ENCODE results near the gene EFNA4. TPM values are rescaled to one million over a fixed set of nuclear protein-coding genes. Genes with fewer than 3 reads are reported as not detected.
A peak's percentile ranks its signal among the peaks of the same experiment; 100 is the strongest.

The EFNA4 gene
- total RNA-seq, 4 donors from 2014 or later = 22.4 to 44.2 (median 28.7) TPM

DNA sequence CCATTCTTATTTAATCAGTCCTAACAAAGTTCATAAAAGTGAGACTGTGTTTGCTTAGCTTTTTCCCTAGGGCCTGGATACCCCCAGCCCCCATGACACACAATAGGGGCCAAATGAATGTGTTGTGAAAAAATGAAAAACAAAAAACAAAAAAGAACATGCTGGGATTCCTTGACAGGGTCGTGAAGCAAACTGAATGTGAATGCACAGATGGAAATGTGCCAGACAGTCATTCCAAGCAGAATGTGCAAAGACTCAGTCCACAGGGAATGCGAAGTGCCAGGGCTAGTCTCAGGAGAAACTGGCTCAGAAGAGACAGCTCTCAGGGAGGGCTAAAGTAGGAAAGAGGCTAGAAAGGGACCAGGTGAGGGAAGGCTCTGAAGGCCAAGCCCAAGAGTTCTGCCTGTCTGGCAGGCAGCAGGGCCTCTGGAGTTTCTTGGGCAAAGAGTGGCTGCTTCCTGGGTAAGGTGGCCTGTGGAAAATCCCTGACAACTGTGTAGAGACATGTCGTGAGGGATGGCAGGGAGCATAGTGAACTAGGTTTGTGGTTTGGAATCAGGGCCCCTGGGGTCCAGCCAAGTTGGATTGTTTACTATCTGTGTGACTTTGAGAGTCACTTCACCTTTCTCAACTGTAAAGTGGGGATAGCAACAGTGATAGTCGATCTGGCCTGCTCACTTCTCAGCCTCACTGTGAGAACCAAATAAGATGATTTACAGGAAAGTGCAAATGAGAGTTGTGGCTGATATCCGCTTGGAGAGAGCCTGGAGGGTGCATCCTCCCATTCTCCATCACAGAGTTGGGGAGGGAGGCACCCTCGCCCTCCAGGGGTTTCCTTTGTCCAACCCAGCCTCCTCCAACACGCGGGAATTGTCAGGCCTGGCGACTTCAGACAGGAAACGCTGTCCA, 13.6 kb upstream of the EFNA4 start:
- Histone ChIP-seq H3K27me3 (no peaks in the 10 kb centered on the region), H3K4me3 (peak overlapping the region; percentile 81), H3K4me1 (peaks cover 54% of the 10 kb centered on the region), H3K9me3 (no peaks in the 10 kb centered on the region), H3K36me3 (peaks cover 15% of the 10 kb centered on the region), H3K27ac (peak overlapping the region; percentile 94)
- DNase-seq (ENCODE audit: low spot score in 2 of 2) = no peak
- no peak for TF ChIP-seq EP300 (IDR thresholded peaks at IDR 0.05)
- TF ChIP-seq POLR2AphosphoS5 (IDR thresholded peaks at IDR 0.05) = no peak
- no peak for TF ChIP-seq POLR2A (IDR thresholded peaks at IDR 0.05)
- TF ChIP-seq, protein P1, sequence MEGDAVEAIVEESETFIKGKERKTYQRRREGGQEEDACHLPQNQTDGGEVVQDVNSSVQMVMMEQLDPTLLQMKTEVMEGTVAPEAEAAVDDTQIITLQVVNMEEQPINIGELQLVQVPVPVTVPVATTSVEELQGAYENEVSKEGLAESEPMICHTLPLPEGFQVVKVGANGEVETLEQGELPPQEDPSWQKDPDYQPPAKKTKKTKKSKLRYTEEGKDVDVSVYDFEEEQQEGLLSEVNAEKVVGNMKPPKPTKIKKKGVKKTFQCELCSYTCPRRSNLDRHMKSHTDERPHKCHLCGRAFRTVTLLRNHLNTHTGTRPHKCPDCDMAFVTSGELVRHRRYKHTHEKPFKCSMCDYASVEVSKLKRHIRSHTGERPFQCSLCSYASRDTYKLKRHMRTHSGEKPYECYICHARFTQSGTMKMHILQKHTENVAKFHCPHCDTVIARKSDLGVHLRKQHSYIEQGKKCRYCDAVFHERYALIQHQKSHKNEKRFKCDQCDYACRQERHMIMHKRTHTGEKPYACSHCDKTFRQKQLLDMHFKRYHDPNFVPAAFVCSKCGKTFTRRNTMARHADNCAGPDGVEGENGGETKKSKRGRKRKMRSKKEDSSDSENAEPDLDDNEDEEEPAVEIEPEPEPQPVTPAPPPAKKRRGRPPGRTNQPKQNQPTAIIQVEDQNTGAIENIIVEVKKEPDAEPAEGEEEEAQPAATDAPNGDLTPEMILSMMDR (IDR thresholded peaks at IDR 0.05) = no peak
- 14% methylated on average over 6 of the region's 10 CpGs for WGBS

DNA sequence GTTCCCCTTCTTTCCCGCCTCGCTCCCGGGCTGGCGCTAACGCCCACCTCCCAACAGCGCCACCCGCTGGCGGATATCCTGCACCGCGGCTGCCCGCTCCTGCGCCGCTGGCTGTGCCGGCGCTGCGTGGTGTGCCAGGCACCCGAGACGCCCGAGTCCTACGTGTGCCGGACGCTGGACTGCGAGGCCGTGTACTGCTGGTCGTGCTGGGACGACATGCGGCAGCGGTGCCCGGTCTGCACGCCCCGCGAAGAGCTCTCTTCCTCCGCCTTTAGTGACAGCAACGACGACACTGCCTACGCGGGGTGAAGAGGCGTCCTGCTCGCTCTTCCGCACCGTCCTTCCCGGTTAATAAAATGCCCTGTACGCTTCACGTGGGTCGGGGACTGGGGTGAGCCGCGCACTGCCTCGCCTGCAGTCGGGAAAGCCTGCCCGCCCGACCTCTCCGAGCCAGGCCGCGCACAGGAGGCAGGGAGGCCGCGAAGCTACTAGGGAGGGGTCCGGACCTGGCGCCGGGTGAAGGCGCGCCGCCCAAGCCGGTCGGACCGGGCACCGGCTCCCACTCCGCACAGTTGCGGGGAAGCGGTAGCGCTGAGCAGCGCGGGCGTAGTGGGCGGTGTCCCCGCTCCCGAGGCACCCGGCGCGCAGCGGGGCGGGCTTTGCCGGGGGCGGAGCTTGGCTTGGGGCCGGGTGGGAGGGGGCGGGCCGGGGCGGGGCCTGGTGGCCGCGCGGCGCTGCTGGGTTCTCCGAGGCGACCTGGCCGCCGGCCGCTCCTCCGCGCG, 12.8 kb upstream of the EFNA4 start, which contains the start of gene ADAM15:
ADAM15 (plus strand) TSS at position 757 of the 782 bp plus-strand sequence. CDS start 71 bp downstream, outside the sequence.
- Histone ChIP-seq H3K4me1 (peaks cover 46% of the 10 kb centered on the region), H3K27me3 (no peaks in the 10 kb centered on the region), H3K27ac (peak within 1 kb of the TSS; percentile 94), H3K4me3 (peak within 1 kb of the TSS; percentile 81), H3K36me3 (peaks cover 23% of the 10 kb centered on the region), H3K9me3 (no peaks in the 10 kb centered on the region)
- peak; percentile 91 for DNase-seq (ENCODE audit: low spot score in 2 of 2)
- 0% methylated on average over 1 of the region's 99 CpGs for WGBS
- TF ChIP-seq POLR2AphosphoS5 (IDR thresholded peaks at IDR 0.05) (peak in 1 of 3 donors; percentile 71), POLR2A (IDR thresholded peaks at IDR 0.05) (no peak), EP300 (IDR thresholded peaks at IDR 0.05) (no peak)
- TF ChIP-seq, protein P1 (IDR thresholded peaks at IDR 0.05) = peak; percentile 82 to 96

DNA sequence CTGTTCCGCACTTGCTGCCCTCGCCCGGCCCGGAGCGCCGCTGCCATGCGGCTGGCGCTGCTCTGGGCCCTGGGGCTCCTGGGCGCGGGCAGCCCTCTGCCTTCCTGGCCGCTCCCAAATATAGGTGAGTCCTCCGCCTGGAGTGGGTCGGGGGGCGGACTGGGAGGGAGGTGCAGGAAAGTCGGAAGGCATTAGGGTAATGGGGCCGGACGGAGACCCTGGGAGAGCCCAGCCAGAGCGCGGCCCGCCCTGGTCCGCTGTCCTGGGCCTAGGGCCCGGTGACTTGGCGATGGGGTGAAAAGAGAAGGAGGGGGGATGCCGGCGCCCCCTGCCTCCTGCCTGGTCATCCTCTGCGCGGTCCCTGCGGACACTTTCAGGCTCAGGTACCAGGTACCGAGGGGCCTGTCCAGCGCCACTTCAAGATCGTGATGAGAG, 12.2 kb upstream of the EFNA4 start:
- 0% methylated on average over 10 of the region's 31 CpGs for WGBS
- Histone ChIP-seq H3K36me3 (peaks cover 29% of the 10 kb centered on the region), H3K9me3 (no peaks in the 10 kb centered on the region), H3K4me3 (peak overlapping the region; percentile 81), H3K27me3 (no peaks in the 10 kb centered on the region), H3K4me1 (peaks cover 45% of the 10 kb centered on the region), H3K27ac (peak overlapping the region; percentile 94)
- TF ChIP-seq POLR2A (IDR thresholded peaks at IDR 0.05) (no peak), POLR2AphosphoS5 (IDR thresholded peaks at IDR 0.05) (no peak), EP300 (IDR thresholded peaks at IDR 0.05) (no peak)
- TF ChIP-seq, protein P1 (IDR thresholded peaks at IDR 0.05) = no peak
- no peak for DNase-seq (ENCODE audit: low spot score in 2 of 2)

DNA sequence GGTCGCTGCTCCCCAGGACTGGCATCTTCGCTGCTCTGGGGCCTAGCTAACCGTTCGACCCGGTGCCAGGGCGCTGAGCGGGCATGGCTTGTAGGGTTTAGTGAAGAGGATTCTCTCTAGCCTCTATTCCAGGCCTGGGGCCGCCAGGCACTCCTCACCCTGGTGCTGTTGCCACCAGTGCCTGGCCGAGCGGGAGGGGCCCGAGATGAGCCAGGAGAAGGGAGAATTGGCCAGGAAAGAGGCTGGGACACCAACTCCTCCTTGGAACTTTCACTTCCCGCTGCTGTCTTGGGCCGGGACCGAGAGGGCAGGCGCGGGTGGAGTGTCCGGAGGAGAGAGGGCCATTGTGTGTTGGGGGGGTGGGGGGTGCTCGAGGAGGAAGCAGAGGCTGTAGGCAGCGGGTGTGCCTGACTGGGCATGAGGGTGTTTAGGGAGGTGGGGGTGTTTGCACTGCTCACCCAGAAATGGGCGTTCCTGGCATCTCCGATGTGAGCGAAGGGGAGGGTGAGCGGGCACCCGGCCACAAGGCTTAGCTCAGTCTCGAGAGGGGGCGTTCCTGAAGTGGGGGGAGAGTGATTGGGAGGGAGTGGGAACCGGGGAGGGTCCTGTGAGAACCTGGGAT, 11.7 kb upstream of the EFNA4 start:
- Histone ChIP-seq H3K27ac (peak overlapping the region; percentile 94), H3K4me1 (peaks cover 45% of the 10 kb centered on the region), H3K9me3 (no peaks in the 10 kb centered on the region), H3K27me3 (no peaks in the 10 kb centered on the region), H3K4me3 (peak overlapping the region; percentile 81), H3K36me3 (peaks cover 34% of the 10 kb centered on the region)
- TF ChIP-seq POLR2A (IDR thresholded peaks at IDR 0.05) (no peak), EP300 (IDR thresholded peaks at IDR 0.05) (no peak), POLR2AphosphoS5 (IDR thresholded peaks at IDR 0.05) (no peak)
- TF ChIP-seq, protein P1 (IDR thresholded peaks at IDR 0.05) = no peak
- DNase-seq (ENCODE audit: low spot score in 2 of 2) = peak in 1 of 2 donors; percentile 85
- 1% methylated on average over 20 of the region's 27 CpGs for WGBS

All from suprapubic skin (tissue), 4 donors.